Endodermal cell (in vitro differentiated cells): Measurements from ENCODE around the gene PKP2. TPM values are rescaled to one million over a fixed set of nuclear protein-coding genes. Genes with fewer than 3 reads are reported as not detected.

Source experiments
- DNase-seq: peaks from one replicate; pipeline ENCODE4 v3.0.0-alpha.2; 2017
- H3K27ac ChIP-seq: 2 replicates; pipeline ENCODE4 v1.5.1; 2013; ENCODE audit warnings: mild to moderate bottlenecking, low read depth, low read length, moderate library complexity
- H3K27me3 ChIP-seq: 2 replicates; pipeline ENCODE4 v1.6.1; 2013; ENCODE audit warnings: mild to moderate bottlenecking, low read length, moderate library complexity; ENCODE audit not compliant: insufficient read depth, control insufficient read depth, poor library complexity, severe bottlenecking
- H3K36me3 ChIP-seq: 2 replicates; pipeline ENCODE4 v1.7.0; 2013; ENCODE audit warnings: mild to moderate bottlenecking, low read length, moderate library complexity; ENCODE audit not compliant: control insufficient read depth, insufficient read depth
- H3K4me1 ChIP-seq: one replicate; pipeline ENCODE4 v1.7.0; 2013; ENCODE audit warnings: low read length; ENCODE audit not compliant: control insufficient read depth, insufficient read depth
- H3K4me3 ChIP-seq: 2 replicates; pipeline ENCODE4 v1.5.1; 2013; ENCODE audit warnings: mild to moderate bottlenecking, low read length, moderate library complexity
- H3K9ac ChIP-seq: 2 replicates; pipeline ENCODE4 v1.6.1; 2013; ENCODE audit warnings: mild to moderate bottlenecking, low read length, moderate library complexity; ENCODE audit not compliant: poor library complexity, severe bottlenecking; ENCODE audit errors: extremely low read depth
- H3K9me3 ChIP-seq: 2 replicates; pipeline ENCODE4 v1.6.1; 2013; ENCODE audit warnings: mild to moderate bottlenecking, low read length, moderate library complexity; ENCODE audit not compliant: control insufficient read depth
- H3K27ac Mint-ChIP-seq: 2 replicates; pipeline ENCODE4 v1.8.0; 2020; ENCODE audit warnings: mixed read lengths
- H3K27me3 Mint-ChIP-seq: 2 replicates; pipeline ENCODE4 v1.8.0; 2021; ENCODE audit warnings: mild to moderate bottlenecking, mixed read lengths; ENCODE audit not compliant: insufficient read depth
- H3K36me3 Mint-ChIP-seq: 2 replicates; pipeline ENCODE4 v1.8.0; 2020; ENCODE audit warnings: low read depth, mixed read lengths
- H3K4me1 Mint-ChIP-seq: 2 replicates; pipeline ENCODE4 v1.8.0; 2020; ENCODE audit warnings: mixed read lengths
- H3K4me3 Mint-ChIP-seq: 2 replicates; pipeline ENCODE4 v1.8.0; 2020; ENCODE audit warnings: mild to moderate bottlenecking, moderate library complexity, mixed read lengths
- H3K9me3 Mint-ChIP-seq: 2 replicates; pipeline ENCODE4 v1.8.0; 2020; ENCODE audit warnings: mild to moderate bottlenecking, mixed read lengths
- CTCF ChIP-seq: fragments of 200-600 bp; sonication (generic); conservative IDR thresholded peaks from 2 replicates; pipeline ENCODE4 v1.5.0; 2021; ENCODE audit warnings: antibody characterized with exemption, mild to moderate bottlenecking
- WGBS, 2 experiments: methylation state at CpG; one replicate each; pipeline versions ENCODE4 v1.1.5 to v1.1.7; 2013; ENCODE audit warnings: missing lambda C conversion rate in 2 of 2, mixed read lengths in 1 of 2; ENCODE audit not compliant: insufficient coverage in 1 of 2, insufficient read length in 1 of 2; 5-methylcytosine and 5-hydroxymethylcytosine counted together
- total RNA-seq, 2 donors: library from RNA; stranded (reverse); fragmentation: NEBNext Ultra II Directional in 1 of 2; extraction: Animal tissue kit (Norgen Biotek cat#: 25700) in 1 of 2; gene quantifications; 2 replicates in 1 of 2; 3 replicates in 1 of 2; pipeline ENCODE4 v1.2.1, GENCODE V29; 2021

Gene PKP2
- total RNA-seq, 2 donors from 2014 or later, result 62.5 to 124 TPM

DNA sequence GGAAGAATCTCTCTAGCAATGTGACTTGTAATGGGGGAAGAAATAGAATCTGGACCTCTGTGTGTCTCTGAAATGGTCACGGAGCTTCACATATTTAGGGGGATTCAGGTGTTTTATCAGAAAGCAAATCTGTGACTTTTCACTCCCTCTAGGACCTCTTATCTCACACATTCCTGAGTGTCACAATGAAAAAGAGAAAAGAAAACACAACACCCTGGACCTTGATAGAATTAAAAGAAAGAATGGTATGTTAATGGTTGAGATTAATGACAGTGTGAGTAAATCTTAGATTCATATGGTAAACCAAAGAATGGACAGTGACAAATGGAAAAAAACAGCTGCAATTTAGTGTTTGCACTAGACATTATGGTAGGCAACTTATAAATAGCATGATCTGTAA is 68.5 kb downstream of the PKP2 start:
- 11% methylated on average over 1 of the region's 1 CpG; no CpG with 5 or more reads in 1 of the 2 experiments for WGBS, 2 experiments
- TF ChIP-seq CTCF, result no peak
- Histone ChIP-seq H3K9me3 (no peaks in the 10 kb centered on the region), H3K4me3 (peak overlapping the region; percentile 26), H3K27me3 (no peaks in the 10 kb centered on the region), H3K4me1 (peaks cover 12% of the 10 kb centered on the region), H3K27ac (no peak overlapping the region), H3K36me3 (peaks cover 58% of the 10 kb centered on the region), H3K9ac (peak overlapping the region; percentile 23)
- Mint-ChIP-seq H3K9me3 (no peaks in the 10 kb centered on the region), H3K27ac (peak overlapping the region; percentile 77), H3K27me3 (no peaks in the 10 kb centered on the region), H3K36me3 (peaks cover 45% of the 10 kb centered on the region), H3K4me3 (peak overlapping the region; percentile 37), H3K4me1 (peaks cover 35% of the 10 kb centered on the region)
- no peak for DNase-seq

GRCh38 chr12:32826807-32827412 is 69.7 kb downstream of the PKP2 start:
- Mint-ChIP-seq H3K4me1 (peaks cover 35% of the 10 kb centered on the region), H3K36me3 (peaks cover 52% of the 10 kb centered on the region), H3K27me3 (no peaks in the 10 kb centered on the region), H3K4me3 (no peak overlapping the region), H3K27ac (no peak overlapping the region), H3K9me3 (no peaks in the 10 kb centered on the region)
- Histone ChIP-seq H3K9me3 (no peaks in the 10 kb centered on the region), H3K4me1 (peaks cover 12% of the 10 kb centered on the region), H3K27ac (no peak overlapping the region), H3K9ac (no peak overlapping the region), H3K4me3 (no peak overlapping the region), H3K27me3 (no peaks in the 10 kb centered on the region), H3K36me3 (peaks cover 66% of the 10 kb centered on the region)
- WGBS, 2 experiments, result 95% methylated on average over 3 of the region's 3 CpGs
- no peak for DNase-seq
- TF ChIP-seq CTCF, result no peak

DNA sequence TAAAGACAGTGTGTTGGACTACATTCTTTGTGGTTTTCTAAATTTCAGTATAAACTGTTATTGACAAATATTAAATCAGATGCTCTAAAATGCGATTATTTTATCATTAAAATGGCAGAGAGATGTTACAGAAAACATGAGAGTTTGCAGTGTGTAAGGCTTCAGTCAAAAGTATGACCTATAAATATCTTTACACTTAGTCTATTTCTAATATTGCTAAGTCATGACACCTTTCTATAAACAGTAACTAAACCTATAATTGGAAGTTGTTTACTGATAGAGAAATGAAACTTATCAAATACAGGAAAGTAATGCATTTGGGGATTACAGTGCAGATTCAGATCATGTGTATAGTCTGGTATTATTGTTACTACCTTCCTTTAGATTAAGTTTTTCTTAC is 72.0 kb downstream of the PKP2 start:
- no peaks in the 10 kb centered on the region for H3K27me3 Mint-ChIP-seq
- H3K4me1 Mint-ChIP-seq, result peaks cover 27% of the 10 kb centered on the region
- TF ChIP-seq CTCF, result no peak
- H3K9me3 Mint-ChIP-seq, result no peaks in the 10 kb centered on the region
- no peak for DNase-seq
- Histone ChIP-seq H3K27me3 (no peaks in the 10 kb centered on the region), H3K9me3 (no peaks in the 10 kb centered on the region), H3K4me1 (peaks cover 12% of the 10 kb centered on the region), H3K4me3 (no peak overlapping the region), H3K27ac (no peak overlapping the region), H3K9ac (no peak overlapping the region), H3K36me3 (peaks cover 71% of the 10 kb centered on the region)
- H3K4me3 Mint-ChIP-seq, result no peak overlapping the region
- no peak overlapping the region for H3K27ac Mint-ChIP-seq
- WGBS, 2 experiments, result 100% methylated on average over 1 of the region's 1 CpG; no CpG with 5 or more reads in 1 of the 2 experiments
- peaks cover 51% of the 10 kb centered on the region for H3K36me3 Mint-ChIP-seq
